Skeletal muscle tissue (tissue), 4 donors: ENCODE results near the gene PRDM5. TPM values are rescaled to one million over a fixed set of nuclear protein-coding genes. Genes with fewer than 3 reads are reported as not detected.

Source experiments
- H3K27ac ChIP-seq: one replicate; pipeline ENCODE4 v1.7.0; 2013; ENCODE audit warnings: mild to moderate bottlenecking, low read depth, low read length, inconsistent platforms
- H3K27me3 ChIP-seq, 3 donors: one replicate each; pipeline ENCODE4 v1.7.0; 2013; ENCODE audit warnings: low read length in 3 of 3; ENCODE audit not compliant: control insufficient read depth in 3 of 3, insufficient read depth in 3 of 3
- H3K36me3 ChIP-seq, 3 donors: one replicate each; pipeline ENCODE4 v1.7.0; 2013; ENCODE audit warnings: low read length in 3 of 3; ENCODE audit not compliant: control insufficient read depth in 3 of 3, insufficient read depth in 3 of 3
- H3K4me1 ChIP-seq, 3 donors: one replicate each; pipeline ENCODE4 v1.7.0; 2013; ENCODE audit warnings: low read length in 3 of 3, mild to moderate bottlenecking in 3 of 3; ENCODE audit not compliant: control insufficient read depth in 3 of 3, insufficient read depth in 3 of 3
- H3K4me3 ChIP-seq, 3 donors: one replicate each; pipeline ENCODE4 v1.7.0; 2013; ENCODE audit warnings: low read length in 3 of 3
- H3K9ac ChIP-seq, 3 donors: one replicate each; pipeline ENCODE4 v1.7.0; 2013; ENCODE audit warnings: low read length in 3 of 3, mild to moderate bottlenecking in 3 of 3, moderate library complexity in 2 of 3, low read depth in 1 of 3
- H3K9me3 ChIP-seq, 3 donors: one replicate each; pipeline ENCODE4 v1.7.0; 2013; ENCODE audit warnings: low read length in 3 of 3; ENCODE audit not compliant: control insufficient read depth in 3 of 3
- total RNA-seq: library from RNA; depleted of rRNA; stranded (reverse); fragments of >200 nt; gene quantifications from one replicate; pipeline ENCODE4 v1.2.3, GENCODE V29; 2014
- donor health status: Osteomylitis.

The PRDM5 gene
- total RNA-seq, 1 donor from 2014 or later: 61.1 TPM

DNA sequence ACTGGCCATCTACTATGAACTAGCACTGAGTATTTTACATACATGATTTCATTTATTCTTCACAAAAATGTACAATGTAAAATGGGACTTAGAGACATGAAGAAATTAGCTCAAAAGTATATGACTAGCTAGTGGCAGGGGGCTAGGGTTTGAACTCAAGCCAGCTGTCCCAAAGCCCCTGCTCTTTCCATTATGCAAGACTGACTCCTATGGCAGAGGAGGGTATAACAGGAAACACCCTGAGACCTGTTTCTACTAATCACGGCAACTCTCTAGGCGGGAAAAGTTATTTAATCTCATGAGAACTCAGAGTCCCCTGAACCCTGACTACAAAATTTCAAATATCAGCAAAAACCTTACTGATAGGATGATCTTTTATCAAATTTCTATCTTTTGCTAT is 150.6 kb downstream of the PRDM5 start:
- H3K27ac ChIP-seq: no peak overlapping the region
- no peaks in the 10 kb centered on the region for H3K36me3 ChIP-seq
- H3K4me1 ChIP-seq: no peaks in the 10 kb centered on the region
- no peaks in the 10 kb centered on the region for H3K9me3 ChIP-seq
- H3K4me3 ChIP-seq: no peak overlapping the region
- H3K27me3 ChIP-seq: no peaks in the 10 kb centered on the region
- H3K9ac ChIP-seq: no peak overlapping the region

DNA sequence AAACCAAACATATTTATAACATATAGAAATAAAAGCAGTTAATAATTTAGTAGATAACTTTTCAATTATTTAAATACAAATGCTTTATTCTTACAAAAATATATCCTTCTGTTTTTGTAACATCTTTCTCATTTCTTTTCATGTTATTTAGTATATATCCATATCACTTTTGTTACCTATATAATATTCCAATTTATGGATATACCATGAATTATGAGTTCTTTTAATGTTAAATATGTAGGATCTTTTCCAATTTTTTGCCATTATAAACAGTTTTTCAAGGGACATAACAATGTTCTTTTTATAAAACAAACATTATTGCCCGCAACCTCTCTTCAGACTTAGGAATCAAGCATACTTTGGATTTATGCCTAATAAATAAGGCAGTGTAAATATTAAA is 151.6 kb downstream of the PRDM5 start:
- H3K4me3 ChIP-seq: no peak overlapping the region
- H3K36me3 ChIP-seq: no peaks in the 10 kb centered on the region
- H3K9ac ChIP-seq: no peak overlapping the region
- H3K9me3 ChIP-seq: no peaks in the 10 kb centered on the region
- no peaks in the 10 kb centered on the region for H3K4me1 ChIP-seq
- no peaks in the 10 kb centered on the region for H3K27me3 ChIP-seq
- H3K27ac ChIP-seq: no peak overlapping the region

DNA sequence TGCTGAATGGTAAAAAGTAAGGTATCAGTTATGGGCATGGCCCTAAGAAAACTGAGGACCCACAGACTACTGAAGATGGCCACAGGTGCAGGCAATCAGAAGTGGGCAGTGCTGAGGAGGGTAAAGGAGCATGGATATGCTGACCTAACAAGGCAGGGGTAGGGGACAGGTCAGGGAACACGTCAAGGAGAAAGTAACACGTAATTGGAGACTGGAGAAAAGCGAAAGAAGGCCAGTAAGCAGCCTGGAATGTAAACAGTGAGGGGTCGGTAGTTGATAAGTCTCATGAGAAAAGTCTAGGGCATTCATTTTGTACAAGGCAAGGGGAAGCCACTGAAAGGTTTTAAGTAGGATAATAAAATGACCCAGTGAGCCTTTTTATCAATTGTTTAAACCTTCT is 153.3 kb downstream of the PRDM5 start:
- Histone ChIP-seq H3K4me3 (no peak overlapping the region), H3K9me3 (no peaks in the 10 kb centered on the region), H3K27ac (no peak overlapping the region), H3K27me3 (no peaks in the 10 kb centered on the region), H3K9ac (no peak overlapping the region), H3K4me1 (no peaks in the 10 kb centered on the region), H3K36me3 (no peaks in the 10 kb centered on the region)

DNA sequence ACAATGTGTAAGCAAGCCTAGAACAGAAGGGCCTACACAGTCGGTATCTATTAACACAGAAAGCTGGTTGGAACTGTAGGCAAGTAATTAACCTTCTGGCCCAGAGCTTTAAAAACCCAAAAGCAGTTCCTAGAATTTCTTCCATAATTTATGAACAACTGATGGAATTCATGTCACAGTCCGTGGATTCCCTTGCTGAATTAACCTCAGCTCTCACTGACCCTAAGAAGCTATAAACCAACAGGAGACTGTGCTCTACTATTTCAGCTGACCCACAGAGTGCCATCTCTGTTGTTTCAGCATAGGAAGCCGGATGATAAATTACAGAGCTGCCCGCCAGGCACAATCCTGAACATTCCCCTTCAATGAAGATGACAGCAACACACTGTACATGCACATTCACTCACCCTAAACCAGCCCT is 157.3 kb downstream of the PRDM5 start:
- Histone ChIP-seq H3K27me3 (no peaks in the 10 kb centered on the region), H3K4me3 (no peak overlapping the region), H3K9me3 (no peaks in the 10 kb centered on the region), H3K36me3 (no peaks in the 10 kb centered on the region), H3K27ac (peak overlapping the region; percentile 69), H3K4me1 (no peaks in the 10 kb centered on the region), H3K9ac (no peak overlapping the region)

DNA sequence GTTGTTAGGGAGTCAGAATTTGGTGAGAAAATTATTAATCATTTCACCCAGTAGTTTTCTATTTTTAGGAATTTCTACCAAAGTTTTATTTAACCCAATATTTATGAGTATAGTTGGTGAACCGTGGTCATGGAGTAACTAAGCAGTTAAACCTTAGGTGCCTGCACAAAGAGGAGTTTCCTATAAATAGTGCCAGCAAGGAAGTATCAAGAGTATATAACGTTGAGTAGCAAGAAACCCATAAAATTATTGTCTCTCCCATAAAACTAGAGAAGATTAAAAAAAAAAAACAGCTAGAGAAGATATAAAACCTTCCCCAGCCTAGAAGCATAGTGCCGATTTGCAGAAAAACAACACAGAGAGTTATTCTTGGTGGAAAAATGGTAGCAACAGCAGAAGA is 158.9 kb downstream of the PRDM5 start:
- Histone ChIP-seq H3K27me3 (no peaks in the 10 kb centered on the region), H3K27ac (no peak overlapping the region), H3K4me3 (no peak overlapping the region), H3K4me1 (no peaks in the 10 kb centered on the region), H3K36me3 (no peaks in the 10 kb centered on the region), H3K9ac (no peak overlapping the region), H3K9me3 (no peaks in the 10 kb centered on the region)

DNA sequence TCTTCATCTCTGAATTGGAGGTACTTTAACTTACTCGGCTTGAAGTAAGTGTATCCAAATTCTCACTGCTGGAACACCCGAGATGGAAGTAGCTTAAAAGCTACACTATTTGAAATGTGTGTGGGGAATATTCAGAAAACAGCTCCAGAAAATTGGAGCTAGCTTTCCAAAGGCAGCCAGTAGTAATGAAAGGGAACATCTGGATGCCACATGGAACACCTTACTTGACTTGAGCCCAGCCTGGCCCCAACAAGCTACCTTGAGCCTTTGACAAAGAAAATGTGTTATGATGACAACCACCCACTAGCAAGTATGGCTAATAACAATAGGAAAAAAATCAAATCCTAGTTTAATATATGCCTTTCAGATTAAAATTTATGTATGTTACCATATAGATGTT is 161.5 kb downstream of the PRDM5 start:
- no peaks in the 10 kb centered on the region for H3K27me3 ChIP-seq
- H3K36me3 ChIP-seq: no peaks in the 10 kb centered on the region
- no peak overlapping the region for H3K27ac ChIP-seq
- H3K9ac ChIP-seq: no peak overlapping the region
- H3K4me3 ChIP-seq: no peak overlapping the region
- H3K4me1 ChIP-seq: no peaks in the 10 kb centered on the region
- no peaks in the 10 kb centered on the region for H3K9me3 ChIP-seq

DNA sequence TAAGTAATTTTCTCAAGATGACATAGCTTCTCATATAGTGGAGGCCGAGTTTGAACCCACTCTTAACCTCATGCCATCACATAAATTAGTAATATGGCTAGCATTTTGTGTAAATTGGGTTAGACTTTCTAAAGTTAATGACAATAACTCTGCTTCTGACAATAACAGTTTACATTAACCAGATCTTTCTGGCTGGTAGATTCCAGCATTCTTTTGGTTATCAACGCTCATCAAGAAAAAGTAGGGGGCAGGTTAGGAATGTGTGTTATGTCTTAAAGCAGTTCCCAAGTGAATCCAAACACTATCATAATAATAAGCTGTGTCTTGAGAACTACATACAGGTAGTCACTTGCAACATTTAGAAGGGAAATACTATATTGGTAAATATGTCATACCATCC is 162.5 kb downstream of the PRDM5 start:
- Histone ChIP-seq H3K9ac (no peak overlapping the region), H3K36me3 (no peaks in the 10 kb centered on the region), H3K9me3 (no peaks in the 10 kb centered on the region), H3K27me3 (no peaks in the 10 kb centered on the region), H3K27ac (no peak overlapping the region), H3K4me3 (no peak overlapping the region), H3K4me1 (no peaks in the 10 kb centered on the region)

DNA sequence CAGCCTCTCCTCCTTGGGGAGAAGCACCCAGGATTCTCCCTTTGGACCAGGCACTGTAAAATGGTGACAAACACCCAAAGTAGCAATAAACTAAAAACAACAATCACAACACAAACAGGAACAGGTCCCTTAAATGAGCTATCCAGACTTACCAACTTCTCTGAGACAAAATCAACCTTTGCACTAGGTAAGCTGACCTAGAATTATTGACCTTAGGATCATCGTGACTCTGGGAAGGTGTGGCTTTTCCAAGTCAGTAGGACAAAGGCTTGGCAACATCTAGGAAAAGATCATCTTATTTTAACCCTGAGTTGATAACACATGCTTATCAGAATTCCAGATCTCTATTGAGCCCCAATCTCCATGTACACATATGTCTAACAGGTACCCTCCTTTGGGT is 166.7 kb downstream of the PRDM5 start:
- no peaks in the 10 kb centered on the region for H3K27me3 ChIP-seq
- no peak overlapping the region for H3K27ac ChIP-seq
- H3K36me3 ChIP-seq: no peaks in the 10 kb centered on the region
- no peak overlapping the region for H3K9ac ChIP-seq
- no peak overlapping the region for H3K4me3 ChIP-seq
- no peaks in the 10 kb centered on the region for H3K4me1 ChIP-seq
- no peaks in the 10 kb centered on the region for H3K9me3 ChIP-seq

DNA sequence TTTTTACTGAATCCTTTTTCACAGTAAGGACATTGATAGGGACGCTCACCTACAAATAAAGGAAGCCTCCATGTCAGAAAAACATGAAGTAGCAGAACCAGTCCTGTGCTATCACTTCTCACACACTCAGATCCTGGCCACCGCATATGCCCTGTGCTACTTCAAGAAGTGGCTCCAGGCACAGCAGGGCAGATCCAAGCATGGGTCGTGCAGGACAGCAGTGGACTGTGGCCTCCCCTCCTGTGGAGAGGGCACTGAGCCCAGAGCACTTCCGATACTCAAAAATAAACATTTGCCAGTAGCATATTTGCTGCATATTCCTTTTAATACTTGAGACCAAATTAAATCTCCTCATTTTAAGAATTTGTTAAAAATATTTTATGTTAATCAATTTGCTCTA is 167.9 kb downstream of the PRDM5 start:
- Histone ChIP-seq H3K36me3 (peaks cover 0 to 2% (median 0%) of the 10 kb centered on the region in 3 donors), H3K4me3 (no peak overlapping the region), H3K4me1 (no peaks in the 10 kb centered on the region), H3K9ac (no peak overlapping the region), H3K27me3 (no peaks in the 10 kb centered on the region), H3K27ac (no peak overlapping the region), H3K9me3 (no peaks in the 10 kb centered on the region)

DNA sequence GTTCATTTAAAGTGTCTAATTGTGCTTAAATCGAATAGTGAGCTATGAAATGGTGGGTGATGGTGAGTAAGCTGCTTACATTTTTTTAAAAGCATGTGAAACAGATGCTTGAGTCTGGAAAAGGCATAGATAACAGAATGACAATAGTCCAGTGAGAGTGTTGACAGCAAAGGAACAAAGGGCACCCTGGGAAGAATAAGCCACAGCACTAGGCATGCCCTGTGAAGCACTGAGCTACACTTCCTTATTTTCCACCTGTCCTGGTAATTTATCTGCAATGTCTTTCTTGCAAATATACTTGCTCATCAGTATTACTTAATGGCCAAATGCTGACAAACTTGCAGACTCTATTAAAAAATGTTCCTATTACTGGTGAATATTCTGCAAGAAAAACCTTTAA is 168.7 kb downstream of the PRDM5 start:
- H3K4me1 ChIP-seq: no peaks in the 10 kb centered on the region
- no peaks in the 10 kb centered on the region for H3K9me3 ChIP-seq
- no peaks in the 10 kb centered on the region for H3K27me3 ChIP-seq
- H3K36me3 ChIP-seq: peaks cover 0 to 2% (median 0%) of the 10 kb centered on the region in 3 donors
- no peak overlapping the region for H3K9ac ChIP-seq
- no peak overlapping the region for H3K27ac ChIP-seq
- no peak overlapping the region for H3K4me3 ChIP-seq

DNA sequence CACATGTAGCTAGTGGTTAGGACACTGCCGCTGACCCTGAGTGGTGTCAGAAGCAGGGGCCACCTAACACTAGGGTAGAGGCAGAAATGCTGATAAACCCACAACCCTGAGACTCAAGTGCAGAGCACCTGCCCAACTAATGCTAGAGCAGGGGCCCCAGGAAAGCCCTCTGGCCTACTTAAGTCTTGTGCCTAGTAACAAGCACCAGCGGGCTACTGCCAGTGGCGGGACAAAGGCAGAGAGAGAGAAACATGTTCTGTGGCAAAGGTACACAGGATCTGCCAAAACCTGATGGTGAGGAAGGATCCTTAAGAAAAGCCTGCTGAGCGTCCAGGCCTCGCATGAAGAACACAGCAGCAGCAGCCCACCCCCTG is 172.4 kb downstream of the PRDM5 start:
- Histone ChIP-seq H3K36me3 (peaks cover 0 to 2% (median 0%) of the 10 kb centered on the region in 3 donors), H3K9me3 (no peaks in the 10 kb centered on the region), H3K4me3 (no peak overlapping the region), H3K9ac (no peak overlapping the region), H3K27ac (no peak overlapping the region), H3K27me3 (no peaks in the 10 kb centered on the region), H3K4me1 (no peaks in the 10 kb centered on the region)
